NT2/D1 (cell line): ENCODE results near the gene CFAP58.

Experiments used
- DNase-seq: peaks from one replicate; pipeline ENCODE4 v3.0.0-alpha.2; 2011; ENCODE audit warnings: low read depth, low spot score
- H3K27me3 ChIP-seq: 2 replicates; pipeline ENCODE4 v1.6.0; 2011; ENCODE audit warnings: mild to moderate bottlenecking; ENCODE audit not compliant: insufficient read length, insufficient read depth
- H3K36me3 ChIP-seq: 2 replicates; pipeline ENCODE4 v1.6.1; 2011; ENCODE audit warnings: mild to moderate bottlenecking, low read length, mixed read lengths; ENCODE audit not compliant: insufficient read depth, insufficient read length
- H3K4me1 ChIP-seq: 2 replicates; pipeline ENCODE4 v1.5.1; 2011; ENCODE audit not compliant: insufficient read depth, insufficient read length
- H3K4me3 ChIP-seq: 2 replicates; pipeline ENCODE4 v1.5.1; 2011; ENCODE audit warnings: low read depth; ENCODE audit not compliant: insufficient read length
- H3K9ac ChIP-seq: 2 replicates; pipeline ENCODE4 v1.6.0; 2011; ENCODE audit warnings: low read depth; ENCODE audit not compliant: insufficient read length
- H3K9me3 ChIP-seq: 2 replicates; pipeline ENCODE4 v1.5.1; 2011; ENCODE audit warnings: mild to moderate bottlenecking, low read length; ENCODE audit not compliant: insufficient read depth
- SUZ12 ChIP-seq: IDR thresholded peaks from 2 replicates; pipeline ENCODE4 v1.6.1; 2011; ENCODE audit not compliant: insufficient read length, insufficient read depth; ENCODE audit errors: extremely low read depth
- YY1 ChIP-seq: IDR thresholded peaks from 2 replicates; pipeline ENCODE4 v1.6.1; 2011; ENCODE audit not compliant: insufficient read length, insufficient read depth
- ZNF274 ChIP-seq: IDR thresholded peaks from 2 replicates; pipeline ENCODE4 v1.6.1; 2011; ENCODE audit warnings: mild to moderate bottlenecking, low read depth, low read length

Gene CFAP58

GRCh38 chr10:104387130-104387888, 33.7 kb downstream of the CFAP58 start:
- TF ChIP-seq ZNF274: no peak
- no peak for TF ChIP-seq YY1
- no peak for TF ChIP-seq SUZ12
- Histone ChIP-seq H3K9me3 (no peaks in the 10 kb centered on the region), H3K27me3 (no peaks in the 10 kb centered on the region), H3K4me1 (no peaks in the 10 kb centered on the region), H3K36me3 (no peaks in the 10 kb centered on the region), H3K4me3 (no peak overlapping the region), H3K9ac (no peak overlapping the region)
- DNase-seq: no peak

GRCh38 chr10:104388830-104389229, 35.2 kb downstream of the CFAP58 start:
- TF ChIP-seq YY1: no peak
- no peak for TF ChIP-seq SUZ12
- no peak for TF ChIP-seq ZNF274
- no peaks in the 10 kb centered on the region for H3K36me3 ChIP-seq
- H3K4me3 ChIP-seq: no peak overlapping the region

GRCh38 chr10:104391150-104391968, 37.7 kb downstream of the CFAP58 start:
- Histone ChIP-seq H3K9me3 (no peaks in the 10 kb centered on the region), H3K9ac (no peak overlapping the region), H3K4me3 (no peak overlapping the region), H3K36me3 (no peaks in the 10 kb centered on the region), H3K27me3 (no peaks in the 10 kb centered on the region), H3K4me1 (no peaks in the 10 kb centered on the region)
- no peak for TF ChIP-seq YY1
- TF ChIP-seq ZNF274: no peak
- TF ChIP-seq SUZ12: no peak
- no peak for DNase-seq

More at GRCh38 chr10:104388830-104389229, 35.2 kb downstream of the CFAP58 start:
- no peak overlapping the region for H3K9ac ChIP-seq
- H3K9me3 ChIP-seq: no peaks in the 10 kb centered on the region
- no peaks in the 10 kb centered on the region for H3K4me1 ChIP-seq
- H3K27me3 ChIP-seq: no peaks in the 10 kb centered on the region
- no peak for DNase-seq

GRCh38 chr10:104391969-104392296, 38.3 kb downstream of the CFAP58 start:
- Histone ChIP-seq H3K36me3 (no peaks in the 10 kb centered on the region), H3K27me3 (no peaks in the 10 kb centered on the region), H3K9ac (no peak overlapping the region), H3K4me3 (no peak overlapping the region), H3K4me1 (no peaks in the 10 kb centered on the region), H3K9me3 (no peaks in the 10 kb centered on the region)
- TF ChIP-seq SUZ12 (no peak), YY1 (no peak), ZNF274 (no peak)
- DNase-seq: no peak

- no peak for DNase-seq
- no peak overlapping the region for H3K4me3 ChIP-seq
- H3K9me3 ChIP-seq: no peaks in the 10 kb centered on the region
- no peaks in the 10 kb centered on the region for H3K36me3 ChIP-seq
- no peak overlapping the region for H3K9ac ChIP-seq
- TF ChIP-seq ZNF274 (no peak), YY1 (no peak), SUZ12 (no peak)
- no peaks in the 10 kb centered on the region for H3K4me1 ChIP-seq
- H3K27me3 ChIP-seq: no peaks in the 10 kb centered on the region
Observed at GRCh38 chr10:104393387-104393786, 39.8 kb downstream of the CFAP58 start.

- no peak overlapping the region for H3K9ac ChIP-seq
- H3K4me1 ChIP-seq: no peaks in the 10 kb centered on the region
- H3K36me3 ChIP-seq: no peaks in the 10 kb centered on the region
- no peaks in the 10 kb centered on the region for H3K9me3 ChIP-seq
- no peak overlapping the region for H3K4me3 ChIP-seq
- no peak for TF ChIP-seq YY1
- no peak for TF ChIP-seq ZNF274
- TF ChIP-seq SUZ12: no peak
- H3K27me3 ChIP-seq: no peaks in the 10 kb centered on the region
- DNase-seq: no peak
Observed at GRCh38 chr10:104396581-104396980, 42.9 kb downstream of the CFAP58 start.

GRCh38 chr10:104403636-104404035, 50.0 kb downstream of the CFAP58 start:
- no peak for DNase-seq
- Histone ChIP-seq H3K36me3 (no peaks in the 10 kb centered on the region), H3K4me1 (no peaks in the 10 kb centered on the region), H3K27me3 (no peaks in the 10 kb centered on the region), H3K9me3 (no peaks in the 10 kb centered on the region), H3K4me3 (no peak overlapping the region), H3K9ac (no peak overlapping the region)
- TF ChIP-seq SUZ12: no peak
- TF ChIP-seq YY1: no peak
- TF ChIP-seq ZNF274: no peak
